Inflammatory macrophage (primary cell): ENCODE measurements around the gene LECT2.
A peak's percentile ranks its signal among the peaks of the same experiment; 100 is the strongest.

Experiments
- DNase-seq, 2 donors: peaks; one replicate each; pipeline ENCODE4 v3.0.0-alpha.2; 2020 to 2022

The LECT2 gene

DNA sequence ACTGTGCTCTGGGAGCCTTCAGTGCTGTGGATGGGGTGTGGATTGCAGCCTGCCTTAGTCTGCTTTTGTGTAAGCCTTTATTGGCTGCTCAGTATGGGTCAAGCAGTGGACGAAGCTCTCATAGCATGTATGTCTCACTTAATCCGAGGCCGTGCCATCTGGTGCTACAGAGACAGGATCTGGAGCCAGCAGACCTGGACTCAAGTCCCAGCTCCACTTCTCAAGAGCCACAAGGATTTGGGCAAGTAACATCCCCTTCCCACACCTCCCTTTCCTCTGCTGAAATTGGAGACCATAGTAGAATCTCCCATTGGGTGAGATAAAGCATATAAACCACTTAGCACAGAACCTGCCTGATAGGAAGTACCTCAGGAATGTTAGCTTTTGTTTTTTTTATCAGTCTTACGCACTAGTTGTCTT lies 23.4 kb upstream of the LECT2 start:
- no peak for DNase-seq

DNA sequence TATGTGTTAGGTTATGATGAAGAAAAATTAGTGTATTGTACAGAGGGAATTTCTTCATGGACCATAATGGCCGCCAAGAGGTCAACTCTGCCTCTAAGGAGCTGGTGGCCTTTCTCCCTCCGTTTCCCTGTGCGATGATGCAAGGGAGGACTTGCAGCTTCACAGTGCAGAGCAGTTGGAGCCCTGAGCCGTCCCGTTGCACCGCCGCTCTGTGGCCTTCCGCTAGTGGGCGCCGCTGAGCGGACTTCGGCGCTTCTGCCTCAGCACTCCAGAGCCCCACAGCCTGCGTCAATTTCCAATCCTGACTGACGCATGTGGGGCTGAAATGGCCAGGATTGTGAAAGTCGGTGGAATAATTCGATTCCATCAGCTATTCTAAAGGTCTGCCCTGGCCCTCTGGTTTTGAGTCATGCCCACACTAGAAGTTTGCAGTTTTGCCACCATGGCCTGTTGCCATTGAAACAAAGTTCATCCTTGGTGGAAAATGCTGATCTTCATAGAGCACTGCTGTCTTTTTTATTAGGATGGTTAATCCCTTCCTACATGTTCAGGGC lies 22.7 kb upstream of the LECT2 start:
- peak; percentile 86 to 94 for DNase-seq

DNA sequence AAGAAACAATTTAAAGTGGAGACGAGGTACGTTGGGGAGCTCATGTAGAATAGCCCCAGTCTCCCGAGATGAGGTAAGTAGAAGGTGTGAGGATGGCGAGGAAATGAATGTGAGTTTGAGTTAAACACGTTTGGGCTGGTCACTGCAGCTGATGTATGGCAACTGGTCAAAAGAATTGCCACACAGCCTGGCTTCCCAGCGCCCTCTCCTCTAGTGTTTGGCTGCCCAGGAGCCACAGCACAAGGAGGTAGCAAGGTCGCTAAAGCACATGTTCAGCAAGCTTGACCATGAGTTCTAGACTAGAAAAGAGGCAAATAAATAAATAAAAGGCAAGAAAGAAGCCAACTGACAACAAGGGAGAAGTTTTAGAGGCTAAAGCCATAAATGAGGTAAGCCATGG lies 21.4 kb upstream of the LECT2 start:
- DNase-seq = no peak

DNA sequence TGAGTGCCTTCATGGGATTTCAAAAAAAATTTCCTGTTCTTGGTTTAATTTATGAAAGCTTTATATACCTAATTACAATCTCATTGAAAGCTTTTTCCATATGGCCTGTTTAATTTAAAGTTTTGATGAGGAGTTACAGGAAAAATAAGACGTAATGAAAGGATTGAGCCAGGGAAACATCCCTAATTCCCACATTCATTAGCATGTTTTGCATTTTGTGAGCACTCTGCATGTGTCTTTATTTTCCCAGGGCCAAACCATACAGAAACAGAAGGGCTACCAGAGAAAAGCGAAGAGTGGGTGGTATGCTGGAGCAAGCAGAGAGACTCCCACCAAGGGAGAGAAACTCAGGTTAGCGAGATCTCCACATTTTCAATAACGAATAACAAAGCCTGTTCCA lies 20.3 kb upstream of the LECT2 start:
- no peak for DNase-seq

DNA sequence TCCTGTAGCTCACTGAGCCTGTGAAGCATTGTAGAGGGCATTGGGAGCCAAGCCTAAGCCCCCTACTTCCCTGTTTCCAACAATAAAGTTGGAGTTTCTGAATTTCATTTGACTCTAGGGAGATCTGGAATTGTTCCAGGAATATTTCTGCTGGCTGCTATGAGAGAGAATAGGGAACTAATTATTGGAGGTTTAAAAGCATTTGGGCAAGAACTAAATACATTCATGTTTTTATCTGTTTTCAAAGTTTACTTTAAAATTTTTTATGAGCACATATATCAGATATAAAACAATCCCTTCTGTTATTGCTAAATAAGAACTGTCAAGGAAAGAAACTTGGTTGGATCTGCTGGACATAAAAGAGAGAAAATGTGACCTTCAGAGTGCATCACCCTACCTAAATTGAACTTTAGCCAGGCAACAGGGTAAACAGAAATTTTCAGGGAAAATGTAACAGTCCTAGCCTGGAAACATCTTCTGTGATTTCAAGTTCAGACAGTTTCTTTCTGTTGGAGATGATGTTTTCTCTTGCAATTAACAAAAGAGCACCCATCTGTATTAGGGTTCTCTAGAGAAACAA lies 19.3 kb upstream of the LECT2 start:
- no peak for DNase-seq

DNA sequence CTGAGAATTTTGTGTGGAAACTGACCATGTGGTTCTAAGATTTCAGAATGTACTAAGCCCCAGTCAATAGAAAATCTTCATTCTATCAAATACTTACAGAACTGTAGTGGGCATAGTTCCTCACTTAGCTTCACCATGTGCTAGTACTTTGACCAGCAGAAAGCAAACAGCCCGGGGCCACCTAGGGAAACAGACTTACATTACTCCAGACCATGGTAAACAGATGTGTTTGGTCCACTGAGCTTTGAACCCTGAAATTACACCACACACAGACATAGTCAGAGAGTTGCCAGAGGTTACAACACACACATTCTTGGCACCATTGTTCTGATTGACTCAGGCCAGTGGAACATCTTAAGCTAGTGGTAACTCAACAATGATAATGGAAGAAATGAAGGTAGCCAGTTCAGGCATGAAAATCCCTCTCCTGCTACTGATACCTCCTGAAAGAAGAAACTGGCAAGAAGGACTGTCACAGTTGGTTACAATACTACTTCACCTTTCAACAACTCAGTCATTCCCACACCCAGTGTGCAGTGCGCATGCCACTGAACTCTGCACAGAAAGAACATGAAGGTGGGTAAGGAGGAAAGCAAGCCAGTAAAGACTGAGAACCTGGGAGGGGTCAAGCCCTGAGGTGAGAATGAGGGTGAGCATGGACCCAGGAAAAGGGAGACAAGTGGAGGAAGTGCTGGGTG lies 18.7 kb upstream of the LECT2 start:
- DNase-seq = no peak

DNA sequence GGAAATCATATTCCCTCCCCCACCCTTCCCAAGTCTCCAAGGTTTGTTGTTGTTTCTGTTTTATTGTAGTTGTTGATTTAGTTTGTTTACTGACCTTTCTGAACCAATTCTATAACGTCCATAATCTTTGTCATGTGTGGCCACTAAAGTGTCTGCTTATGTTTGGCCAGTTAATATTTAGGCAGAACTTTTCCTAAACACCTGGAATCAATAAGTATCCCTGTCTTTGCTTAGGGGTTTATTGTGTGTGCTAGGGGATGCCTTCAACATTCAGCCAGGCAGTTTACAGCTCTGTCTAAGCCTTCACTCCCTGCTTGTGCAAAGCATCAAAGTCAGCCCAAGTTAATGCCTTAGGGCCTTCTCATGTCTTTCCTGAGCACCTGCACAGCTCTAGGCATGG lies 16.9 kb upstream of the LECT2 start:
- no peak for DNase-seq

DNA sequence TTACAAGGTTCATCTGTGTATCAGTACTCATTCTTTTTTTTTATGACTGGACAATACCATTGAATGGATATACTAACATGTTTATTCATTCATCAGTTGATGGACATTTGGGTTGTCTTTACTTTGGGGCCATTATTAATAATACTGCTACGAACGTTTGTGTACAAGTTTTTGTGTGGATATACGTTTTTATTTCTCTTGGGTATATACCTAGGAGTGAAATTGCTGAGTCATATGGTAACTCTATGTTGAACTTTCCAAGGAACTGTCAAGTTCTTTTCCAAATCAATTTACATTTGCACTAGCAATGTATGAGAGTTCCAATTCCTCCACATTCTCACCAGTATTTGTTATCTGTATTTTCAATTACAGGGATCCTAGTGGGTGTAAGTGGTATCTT lies 12.0 kb upstream of the LECT2 start:
- no peak for DNase-seq

DNA sequence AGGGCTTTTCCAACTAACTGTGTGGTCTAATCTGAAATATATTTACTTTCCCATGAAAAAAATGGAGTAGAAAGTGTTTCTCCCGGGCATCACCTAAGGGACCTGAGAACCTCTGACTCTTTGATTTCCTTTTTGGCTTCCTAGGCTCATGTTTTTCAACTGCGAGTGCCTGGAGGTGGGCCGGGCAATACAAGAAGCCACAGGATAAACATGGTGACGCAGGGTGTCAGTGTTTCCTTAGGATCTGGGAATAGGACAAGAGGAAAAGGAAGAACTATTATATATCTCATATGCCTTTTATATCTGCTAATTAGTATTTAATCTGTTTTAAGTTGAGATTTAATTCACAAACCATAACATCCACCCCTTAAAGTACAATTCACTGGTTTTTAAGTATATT lies 11.4 kb upstream of the LECT2 start:
- DNase-seq = no peak

DNA sequence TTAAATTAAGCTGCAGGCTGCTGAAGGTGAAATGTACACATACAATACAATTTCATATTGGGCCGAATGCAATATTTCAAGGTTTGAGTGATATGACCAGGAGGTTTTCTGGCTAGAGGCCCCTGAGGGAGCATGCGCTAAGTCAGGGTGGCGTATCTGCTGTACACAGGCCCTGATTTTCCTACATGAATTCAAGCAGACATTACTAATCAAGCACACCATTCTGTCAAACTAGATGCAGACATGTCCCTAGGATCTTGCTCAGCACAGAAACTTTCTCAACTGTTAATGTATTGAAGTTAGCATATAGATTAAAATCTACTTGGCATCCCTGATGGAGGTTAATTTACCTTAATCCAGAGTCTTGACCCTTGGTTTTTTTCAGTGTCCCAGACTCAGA lies 10.7 kb upstream of the LECT2 start:
- DNase-seq = no peak

DNA sequence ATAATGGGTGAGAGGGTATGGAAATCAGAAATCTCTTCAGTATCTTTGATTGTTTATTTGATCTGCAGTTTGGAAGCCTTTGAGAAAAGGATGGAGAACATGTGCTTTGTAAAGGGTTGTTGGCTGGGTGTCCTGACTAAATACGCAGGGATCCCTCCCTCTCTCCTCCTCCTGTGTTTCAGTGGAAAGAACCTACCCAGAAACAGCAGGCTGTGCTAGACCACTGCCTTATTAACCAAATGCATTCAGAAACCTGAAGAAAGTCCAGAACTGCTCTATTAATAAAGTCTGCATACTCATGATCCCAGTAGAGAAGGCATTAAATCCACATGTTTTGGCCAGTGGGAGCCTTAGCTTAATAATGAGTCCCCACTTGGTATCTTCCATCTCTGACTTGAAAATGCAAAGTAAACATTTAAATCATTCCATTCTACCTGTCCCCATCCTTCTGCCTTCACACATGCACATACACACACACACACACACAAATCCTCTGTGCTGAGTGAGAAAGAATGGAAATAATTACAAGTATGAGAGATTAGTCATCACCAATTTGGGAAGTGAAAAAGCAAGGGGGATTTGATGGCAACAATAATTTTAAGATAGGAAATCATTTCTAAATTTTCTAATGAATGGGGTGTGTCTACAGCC lies 10.0 kb upstream of the LECT2 start:
- DNase-seq = no peak

DNA sequence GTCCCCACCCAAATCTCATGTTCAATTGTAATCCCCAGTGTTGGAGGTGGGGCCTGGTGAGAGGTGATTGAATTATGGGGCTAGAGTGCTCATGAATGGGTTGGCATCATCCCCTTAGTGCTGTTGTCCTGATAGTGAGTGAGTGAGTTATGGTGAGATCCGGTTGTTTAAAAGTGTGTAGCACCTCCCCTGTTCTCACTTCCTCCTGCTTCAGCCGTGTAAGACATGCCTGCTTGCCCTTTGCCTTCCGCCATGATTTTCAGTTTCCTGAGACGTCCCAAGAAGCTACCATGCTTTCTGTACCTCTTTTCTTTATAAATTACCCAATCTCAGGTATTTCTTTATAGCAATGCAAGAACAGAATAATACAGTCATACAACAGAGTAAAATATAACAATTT lies 742 bp upstream of the LECT2 start:
- DNase-seq = no peak

DNA sequence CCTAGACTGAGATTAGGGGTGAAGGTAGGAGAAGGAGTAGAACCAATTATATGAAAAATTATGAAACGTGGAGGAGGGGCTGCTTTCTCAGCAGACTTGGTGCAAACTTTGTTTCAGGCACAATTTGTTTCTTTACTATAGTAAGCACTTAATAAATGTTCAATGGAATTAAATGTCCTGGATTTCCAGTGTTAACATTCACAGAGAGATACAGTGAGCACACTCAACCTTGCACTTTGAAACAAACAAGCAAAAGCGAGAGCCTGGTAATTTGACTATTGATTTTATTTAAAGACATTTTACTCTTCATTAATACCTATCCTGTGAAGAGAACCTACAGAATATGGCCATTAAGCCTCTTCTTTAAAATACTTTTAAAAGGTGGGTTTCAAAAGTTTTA lies 933 bp downstream of the LECT2 start:
- no peak for DNase-seq

DNA sequence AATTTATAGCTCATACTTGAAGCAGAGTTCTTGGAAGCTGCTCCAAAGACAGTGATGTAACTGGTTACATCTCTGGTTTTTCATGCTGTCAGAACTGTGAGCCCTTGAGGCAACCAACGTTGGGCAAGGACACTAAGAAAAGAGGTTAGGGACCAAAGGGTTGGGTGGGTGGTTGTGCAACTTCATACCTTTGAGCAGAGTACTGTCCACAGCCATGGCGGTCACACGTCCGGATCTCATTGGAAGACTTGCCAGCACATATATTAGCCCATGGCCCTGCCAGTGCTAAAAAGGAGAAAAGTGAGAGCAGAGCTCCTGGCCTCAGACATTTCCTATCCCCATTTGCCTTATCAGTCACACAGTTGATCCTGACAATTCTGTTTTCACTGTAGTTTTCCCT lies 2.1 kb downstream of the LECT2 start:
- no peak for DNase-seq

DNA sequence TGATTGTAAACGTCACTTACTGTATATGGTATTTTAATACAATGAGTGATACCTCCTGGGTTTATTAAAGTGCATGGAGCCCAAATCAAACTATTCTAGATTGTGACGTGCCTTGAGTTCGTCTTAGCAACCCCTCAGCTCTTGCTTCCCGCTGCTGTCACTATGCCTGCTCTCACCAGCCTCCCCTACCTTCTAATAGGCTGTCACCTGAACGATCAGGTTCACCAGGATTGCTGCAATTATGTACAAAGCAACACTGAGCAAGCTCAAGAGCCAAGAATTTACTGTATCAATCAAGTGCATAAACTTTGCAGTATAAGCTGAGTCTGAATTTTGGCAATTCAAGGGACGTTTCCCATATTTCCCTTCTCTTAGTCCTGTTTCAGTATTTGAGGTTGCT lies 3.0 kb downstream of the LECT2 start:
- DNase-seq = no peak

DNA sequence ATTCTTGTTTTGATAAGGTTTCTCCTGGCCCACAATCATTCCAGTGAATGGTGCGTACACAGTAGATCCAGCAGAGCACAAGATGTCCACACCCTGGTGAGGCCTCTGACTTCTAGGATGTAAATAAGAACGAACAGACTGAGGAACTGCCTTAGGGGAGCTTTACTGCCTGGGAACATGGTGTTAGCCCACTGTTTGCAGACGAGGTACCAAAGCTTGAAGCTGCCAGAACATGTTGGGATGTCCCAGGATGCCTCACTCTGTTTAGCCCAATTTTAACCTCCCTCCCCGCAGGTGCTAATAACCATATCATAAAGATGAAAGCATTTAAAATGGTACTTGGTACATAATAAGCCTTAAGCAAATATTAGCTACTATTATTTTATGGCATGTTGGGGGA lies 3.5 kb downstream of the LECT2 start:
- no peak for DNase-seq

DNA sequence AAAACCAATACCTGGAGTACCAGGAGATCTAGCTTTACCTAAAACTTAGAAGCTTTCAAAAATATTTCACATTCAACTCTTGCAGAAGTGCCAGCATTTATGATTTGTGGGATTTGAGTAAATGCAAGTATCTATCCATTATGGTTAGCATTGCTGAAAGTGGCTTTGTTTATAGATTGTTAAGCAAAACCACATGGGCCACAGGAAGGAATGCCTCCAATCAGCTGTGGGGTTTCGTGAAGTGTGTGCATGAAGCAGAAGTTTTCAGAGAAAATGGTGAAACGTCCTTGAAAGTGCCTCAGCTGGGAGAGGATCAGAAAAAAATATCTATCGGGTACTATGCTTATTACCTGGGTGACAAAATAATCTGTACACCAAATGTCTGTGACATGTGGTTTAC lies 4.2 kb downstream of the LECT2 start:
- DNase-seq = no peak

DNA sequence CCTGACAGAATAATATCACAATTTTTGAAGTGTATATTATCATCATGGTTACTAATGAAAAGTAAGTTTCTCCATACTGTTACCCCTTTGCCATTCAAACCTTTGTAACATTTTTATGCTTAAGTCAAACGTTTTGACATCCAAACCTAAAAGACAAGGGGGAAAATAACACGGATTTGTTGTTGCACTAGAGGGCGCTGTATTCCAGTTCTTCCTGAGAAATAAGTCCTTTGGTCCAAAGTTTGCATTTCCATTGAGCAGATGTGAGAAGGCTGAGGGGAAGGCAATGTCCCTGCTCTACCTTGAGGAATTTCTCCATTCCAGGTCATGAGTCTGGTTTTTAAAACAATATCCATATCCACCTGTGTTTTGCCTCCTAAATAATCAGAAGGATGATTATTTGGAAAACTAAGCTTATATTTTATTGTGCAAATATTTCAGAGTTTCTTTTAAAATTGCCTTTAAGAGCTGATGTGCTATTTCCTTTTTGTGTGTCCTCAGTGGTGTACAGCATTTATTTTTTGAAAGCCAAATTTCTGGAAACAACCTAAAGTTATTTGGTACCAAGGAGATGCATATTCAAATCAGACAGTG lies 9.7 kb downstream of the LECT2 start:
- DNase-seq = peak; percentile 72 to 80

DNA sequence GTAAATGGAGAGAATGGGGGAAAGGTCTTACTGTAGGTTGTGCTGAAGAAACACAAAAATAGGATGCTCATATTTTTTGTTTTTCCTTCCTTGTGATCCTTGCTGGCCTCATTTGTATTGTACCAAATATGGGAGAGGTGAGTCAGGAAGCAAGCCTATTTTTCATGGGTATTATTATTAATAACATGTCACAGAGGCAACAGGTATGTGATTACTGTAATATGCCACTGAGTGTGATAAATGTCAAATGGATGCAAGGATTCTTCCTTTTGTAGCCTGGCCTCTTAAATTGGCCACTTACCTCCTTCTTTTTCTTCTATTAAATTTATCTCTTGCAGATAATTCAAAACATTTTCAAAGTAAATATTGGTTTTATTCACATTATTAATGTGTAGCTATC lies 10.2 kb downstream of the LECT2 start:
- DNase-seq = no peak

DNA sequence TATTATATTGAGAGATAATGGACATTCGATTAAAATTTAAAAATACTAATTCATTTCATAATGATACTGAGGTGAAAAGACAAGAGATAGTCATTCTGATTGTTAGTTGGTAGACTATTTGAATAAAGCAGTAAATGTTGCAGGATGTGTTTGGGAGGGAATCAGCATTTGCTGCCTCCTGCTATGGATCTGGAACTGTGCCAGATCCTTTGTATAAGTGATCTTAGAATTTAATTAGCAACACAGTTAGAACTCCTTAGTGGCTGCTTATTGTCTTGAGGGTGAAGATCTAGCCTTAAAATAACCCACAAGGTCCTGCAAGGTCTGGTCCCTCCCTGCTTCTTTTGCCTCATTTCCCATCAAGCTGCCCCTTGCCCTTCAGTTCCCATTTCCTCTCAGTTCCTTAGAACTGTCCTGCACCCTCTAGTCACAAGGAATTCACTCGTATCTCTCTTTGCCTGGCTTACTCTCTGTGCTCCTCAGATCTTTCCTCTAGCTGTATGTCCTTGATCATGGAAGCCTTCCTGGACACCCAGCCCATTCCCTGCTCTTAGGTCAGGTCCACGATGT lies 12.5 kb downstream of the LECT2 start:
- no peak for DNase-seq

DNA sequence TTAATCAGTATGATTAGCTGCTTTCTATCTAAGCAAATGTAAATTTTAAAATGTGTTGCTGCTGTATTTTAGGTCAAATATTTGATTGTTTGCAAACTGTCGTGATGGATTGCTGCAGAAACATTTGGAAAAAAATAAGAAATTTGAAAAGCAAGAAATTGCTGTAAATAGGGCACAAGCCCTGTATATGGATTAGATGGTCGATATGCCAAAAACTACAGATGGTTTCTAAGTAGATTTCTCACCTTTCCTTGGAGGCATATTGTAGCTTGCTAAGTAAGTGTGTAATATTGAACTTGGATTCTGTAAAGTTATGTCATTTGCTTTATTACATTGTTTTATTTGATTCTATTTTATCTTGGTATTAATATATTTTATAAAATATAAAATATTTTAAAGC lies 13.1 kb downstream of the LECT2 start:
- no peak for DNase-seq

DNA sequence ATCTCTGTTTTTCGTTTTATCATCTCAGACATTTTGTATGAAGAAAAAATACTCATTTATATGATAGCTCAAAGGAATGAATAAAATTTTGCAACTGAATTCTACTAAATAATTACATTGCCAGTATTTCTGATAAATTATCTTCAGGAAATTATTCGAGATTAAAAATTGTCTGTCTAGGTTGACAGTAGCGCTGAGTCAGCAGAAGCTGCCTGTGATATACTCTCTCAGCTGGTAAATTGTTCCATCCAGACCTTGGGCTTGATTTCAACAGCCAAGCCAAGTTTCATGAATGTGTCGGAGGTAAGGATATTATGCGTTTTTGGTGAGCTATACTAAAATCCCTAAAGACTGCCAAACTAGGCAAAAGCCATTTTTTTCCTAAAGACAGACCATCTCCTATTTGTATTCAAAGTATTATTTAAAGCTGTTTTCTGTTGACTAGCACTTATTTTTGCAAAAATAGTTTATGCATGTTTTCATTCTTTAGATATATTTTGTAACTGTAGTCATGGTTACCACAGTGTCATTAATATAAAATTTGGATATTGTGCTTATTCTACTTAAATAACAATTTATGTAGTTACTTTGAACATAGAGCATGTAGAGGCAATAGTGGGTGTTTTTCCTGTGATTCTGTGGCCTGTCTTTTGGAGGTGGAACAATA lies 17.4 kb downstream of the LECT2 start:
- DNase-seq = no peak

DNA sequence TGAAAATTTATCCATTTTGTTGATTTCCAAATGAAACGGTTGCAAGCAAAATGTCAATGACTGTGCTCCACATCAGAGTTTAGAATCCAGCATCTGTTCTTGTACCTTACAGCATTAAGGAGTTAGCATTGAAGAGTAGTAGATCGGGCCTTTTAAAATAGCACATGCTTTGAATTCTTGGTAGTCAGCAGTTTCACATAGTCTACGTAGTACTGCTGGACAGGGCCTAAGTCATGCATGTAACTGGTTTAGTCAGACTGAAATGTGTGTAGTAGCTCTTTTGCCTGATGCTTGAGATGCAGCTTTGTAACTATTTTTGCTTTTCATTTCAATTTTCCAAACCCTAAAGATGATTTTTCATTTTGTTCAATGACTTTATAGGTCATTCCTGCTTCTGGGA lies 19.8 kb downstream of the LECT2 start:
- no peak for DNase-seq
